LHCN-M2 (cell line): ENCODE results near the gene ZNF232. TPM values are rescaled to one million over a fixed set of nuclear protein-coding genes. Genes with fewer than 3 reads are reported as not detected.
"Not testable (repeated sequence)": the region's sequence is repeated elsewhere in the genome, so short reads cannot be mapped to it uniquely, and the experiment has no call there.

Source experiments
- DNase-seq: peaks from one replicate; pipeline ENCODE4 v3.0.0-alpha.2; 2012; ENCODE audit warnings: low read depth
- polyA plus RNA-seq: library from polyadenylated mRNA; unstranded; fragments of >200 nt; gene quantifications from one replicate; pipeline ENCODE4 v1.2.1, GENCODE V29; 2012; ENCODE audit warnings: missing spikeins
- total RNA-seq: library from RNA; depleted of rRNA; stranded (reverse); fragments of >200 nt; gene quantifications from 2 replicates; pipeline ENCODE4 v1.2.3, GENCODE V29; 2014; rRNA removed

ZNF232 gene
- 7.8 and 7.9 TPM in 2 replicates for total RNA-seq
- 4.6 TPM for polyA plus RNA-seq

- peak; percentile 91 for DNase-seq
Observed at GRCh38 chr17:5111402-5112204, at the start of gene ZNF232. TSS of gene ZNF232 (minus strand) at chr17:5111878. CDS start at chr17:5111822, 56 bp downstream.

GRCh38 chr17:5160702-5161101 lies 49.0 kb upstream of the ZNF232 start:
- not testable (repeated sequence) for DNase-seq

- not testable (repeated sequence) for DNase-seq
Observed at GRCh38 chr17:5146122-5146521, 34.4 kb upstream of the ZNF232 start.

GRCh38 chr17:5142877-5143276 lies 31.2 kb upstream of the ZNF232 start:
- not testable (repeated sequence) for DNase-seq

- DNase-seq: no peak
Observed at GRCh38 chr17:5139458-5139732, 27.7 kb upstream of the ZNF232 start.

GRCh38 chr17:5138616-5139457 lies 27.2 kb upstream of the ZNF232 start:
- DNase-seq: no peak

GRCh38 chr17:5138198-5138544 lies 26.5 kb upstream of the ZNF232 start:
- DNase-seq: not testable (repeated sequence)

- not testable (repeated sequence) for DNase-seq
Observed at GRCh38 chr17:5137511-5138197, 26.0 kb upstream of the ZNF232 start.

GRCh38 chr17:5136580-5137412 lies 25.1 kb upstream of the ZNF232 start:
- not testable (repeated sequence) for DNase-seq

GRCh38 chr17:5135726-5136579 lies 24.3 kb upstream of the ZNF232 start:
- DNase-seq: no peak

- DNase-seq: not testable (repeated sequence)
Observed at GRCh38 chr17:5135131-5135712, 23.5 kb upstream of the ZNF232 start.

GRCh38 chr17:5134571-5134970 lies 22.9 kb upstream of the ZNF232 start:
- DNase-seq: not testable (repeated sequence)

- DNase-seq: not testable (repeated sequence)
Observed at GRCh38 chr17:5133961-5134360, 22.3 kb upstream of the ZNF232 start.

GRCh38 chr17:5133311-5133710 lies 21.6 kb upstream of the ZNF232 start:
- DNase-seq: no peak

GRCh38 chr17:5132503-5133225 lies 21.0 kb upstream of the ZNF232 start:
- not testable (repeated sequence) for DNase-seq

- not testable (repeated sequence) for DNase-seq
Observed at GRCh38 chr17:5131799-5132502, 20.3 kb upstream of the ZNF232 start.

GRCh38 chr17:5131146-5131715 lies 19.6 kb upstream of the ZNF232 start:
- DNase-seq: no peak

GRCh38 chr17:5130687-5131086 lies 19.0 kb upstream of the ZNF232 start:
- not testable (repeated sequence) for DNase-seq
